C4-2B (cell line): ENCODE data around the gene GNB1L.

Source experiments
- ZFX ChIP-seq: fragments of 450-650 bp; IDR thresholded peaks from 2 replicates; pipeline ENCODE4 v1.6.1; 2017
- TF ChIP-seq, protein P1 (sequence below): fragments of 450-650 bp; conservative IDR thresholded peaks from 2 replicates; pipeline ENCODE4 v1.5.1; 2017; ENCODE audit warnings: mild to moderate bottlenecking

DNA sequence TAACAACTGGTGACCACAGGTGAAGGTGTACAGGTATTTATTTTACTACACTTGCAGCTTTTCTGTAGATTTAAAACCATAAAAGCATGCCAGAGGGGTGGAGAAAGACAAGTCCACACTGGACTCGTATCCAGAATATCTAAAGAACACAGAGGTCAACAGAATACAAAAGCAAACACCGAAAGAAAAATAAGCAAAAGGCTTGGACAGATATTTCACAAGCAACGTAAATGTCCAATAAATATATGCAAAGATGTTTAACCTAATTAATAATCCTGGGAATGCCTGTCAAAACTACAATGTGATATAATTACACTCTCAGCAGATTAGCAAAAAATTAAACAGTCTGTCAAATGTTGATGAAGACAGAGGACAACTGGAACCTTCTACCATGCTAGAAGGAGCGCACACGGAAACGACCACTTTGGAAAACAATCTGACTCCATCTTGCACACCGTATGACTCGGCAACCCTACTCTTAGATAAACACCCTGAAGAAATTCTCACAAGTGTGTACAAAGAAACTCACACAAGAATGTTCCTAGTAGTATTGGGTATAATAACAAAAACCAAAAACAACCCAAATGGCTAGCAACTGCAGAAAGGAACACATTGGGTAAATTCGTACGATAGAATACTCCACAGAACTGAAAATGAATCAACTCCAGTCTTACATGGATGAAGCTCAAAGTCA, 27.2 kb downstream of the GNB1L start:
- TF ChIP-seq, protein P1, sequence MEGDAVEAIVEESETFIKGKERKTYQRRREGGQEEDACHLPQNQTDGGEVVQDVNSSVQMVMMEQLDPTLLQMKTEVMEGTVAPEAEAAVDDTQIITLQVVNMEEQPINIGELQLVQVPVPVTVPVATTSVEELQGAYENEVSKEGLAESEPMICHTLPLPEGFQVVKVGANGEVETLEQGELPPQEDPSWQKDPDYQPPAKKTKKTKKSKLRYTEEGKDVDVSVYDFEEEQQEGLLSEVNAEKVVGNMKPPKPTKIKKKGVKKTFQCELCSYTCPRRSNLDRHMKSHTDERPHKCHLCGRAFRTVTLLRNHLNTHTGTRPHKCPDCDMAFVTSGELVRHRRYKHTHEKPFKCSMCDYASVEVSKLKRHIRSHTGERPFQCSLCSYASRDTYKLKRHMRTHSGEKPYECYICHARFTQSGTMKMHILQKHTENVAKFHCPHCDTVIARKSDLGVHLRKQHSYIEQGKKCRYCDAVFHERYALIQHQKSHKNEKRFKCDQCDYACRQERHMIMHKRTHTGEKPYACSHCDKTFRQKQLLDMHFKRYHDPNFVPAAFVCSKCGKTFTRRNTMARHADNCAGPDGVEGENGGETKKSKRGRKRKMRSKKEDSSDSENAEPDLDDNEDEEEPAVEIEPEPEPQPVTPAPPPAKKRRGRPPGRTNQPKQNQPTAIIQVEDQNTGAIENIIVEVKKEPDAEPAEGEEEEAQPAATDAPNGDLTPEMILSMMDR: no peak
- no peak for TF ChIP-seq ZFX
